ENCODE data around the gene ZNF880. TPM values are rescaled to one million over a fixed set of nuclear protein-coding genes. Genes with fewer than 3 reads are reported as not detected.

Gene ZNF880
- total RNA-seq, 2 donors from 2014 or later, result 28.1 TPM

- TF ChIP-seq CTCF (IDR thresholded peaks at IDR 0.05), result no peak
- H3K27me3 ChIP-seq (replicated peaks; ENCODE audit: insufficient read depth), result no peaks in the 10 kb centered on the region
- WGBS, result 2% methylated on average over 14 of the region's 14 CpGs
- peak overlapping the region; percentile 43 to 52 for H3K27ac ChIP-seq
- no peak for DNase-seq (ENCODE audit: low spot score)
- peak overlapping the region; percentile 45 to 62 for H3K4me3 ChIP-seq
- peaks cover 2% of the 10 kb centered on the region for H3K4me1 ChIP-seq (replicated peaks)
- intact Hi-C loops (cut with DNase I), result no loop called here
- peaks cover 0 to 11% of the 10 kb centered on the region in 2 donors for H3K36me3 ChIP-seq
- no peaks in the 10 kb centered on the region for H3K9me3 ChIP-seq
Observed at GRCh38 chr19:52398081-52398441, 28.3 kb downstream of the ZNF880 start.

GRCh38 chr19:52410276-52410675, 40.6 kb downstream of the ZNF880 start:
- Histone ChIP-seq H3K27ac (no peak overlapping the region), H3K4me3 (no peak overlapping the region), H3K36me3 (peaks cover 3 to 59% of the 10 kb centered on the region in 2 donors), H3K9me3 (no peaks in the 10 kb centered on the region), H3K27me3 (replicated peaks; ENCODE audit: insufficient read depth) (no peaks in the 10 kb centered on the region), H3K4me1 (replicated peaks) (no peaks in the 10 kb centered on the region)
- intact Hi-C loops (cut with DNase I), result no loop called here
- DNase-seq (ENCODE audit: low spot score), result no peak
- TF ChIP-seq POLR2A (IDR thresholded peaks at IDR 0.05) (no peak), CTCF (IDR thresholded peaks at IDR 0.05) (no peak), POLR2AphosphoS5 (IDR thresholded peaks at IDR 0.05) (no peak)
- WGBS, result 95% methylated on average over 6 of the region's 6 CpGs

- Histone ChIP-seq H3K27me3 (replicated peaks; ENCODE audit: insufficient read depth) (no peaks in the 10 kb centered on the region), H3K9me3 (no peaks in the 10 kb centered on the region), H3K36me3 (peaks cover 0 to 7% of the 10 kb centered on the region in 2 donors), H3K4me1 (replicated peaks) (no peaks in the 10 kb centered on the region), H3K4me3 (no peak overlapping the region), H3K27ac (no peak overlapping the region)
- intact Hi-C loops (cut with DNase I), result no loop called here
- TF ChIP-seq POLR2A (IDR thresholded peaks at IDR 0.05) (no peak), POLR2AphosphoS5 (IDR thresholded peaks at IDR 0.05) (no peak), CTCF (IDR thresholded peaks at IDR 0.05) (no peak)
- 97% methylated on average over 5 of the region's 5 CpGs for WGBS
- no peak for DNase-seq (ENCODE audit: low spot score)
Observed at GRCh38 chr19:52415711-52416110, 46.0 kb downstream of the ZNF880 start.

- 57% methylated on average over 27 of the region's 27 CpGs for WGBS
- H3K4me1 ChIP-seq (replicated peaks), result no peaks in the 10 kb centered on the region
- no peaks in the 10 kb centered on the region for H3K36me3 ChIP-seq
- H3K9me3 ChIP-seq, result no peaks in the 10 kb centered on the region
- no peaks in the 10 kb centered on the region for H3K27me3 ChIP-seq (replicated peaks; ENCODE audit: insufficient read depth)
- TF ChIP-seq POLR2A (IDR thresholded peaks at IDR 0.05) (no peak), CTCF (IDR thresholded peaks at IDR 0.05) (no peak), POLR2AphosphoS5 (IDR thresholded peaks at IDR 0.05) (no peak)
- H3K4me3 ChIP-seq, result no peak within 1 kb of the TSS
- intact Hi-C loops (cut with DNase I), result no loop called here
- no peak for DNase-seq (ENCODE audit: low spot score)
- H3K27ac ChIP-seq, result no peak within 1 kb of the TSS
Observed at GRCh38 chr19:52428937-52429336, 59.2 kb downstream of the ZNF880 start, which contains the start of gene ZNF534. Gene ZNF534 (plus strand): TSS chr19:52429148. CDS start chr19:52431475, 2,327 bp downstream.

Small RNA genes lying within 50 kb of the gene (small RNA-seq; reads per million reads assigned to genes)
- 0 reads per million in 2 donors for gene AC010332.1

Other genes starting within 250 kb of the ZNF880 start
- 10 to 100 TPM in 1 of 2 donors, 1 to 10 TPM in 1; 9.1 to 13.7 TPM for gene ZNF616, start 230.0 kb upstream of the ZNF880 start, total RNA-seq
- gene ZNF836, start 198.3 kb upstream of the ZNF880 start, total RNA-seq, result 10 to 100 TPM; 14.1 to 19.9 TPM
- 100 to 1,000 TPM; 265 to 358 TPM for gene PPP2R1A, start 179.9 kb upstream of the ZNF880 start, total RNA-seq
- 10 to 100 TPM; 12.9 to 13.0 TPM for gene ZNF766, start 100.3 kb upstream of the ZNF880 start, total RNA-seq
- gene ZNF480, start 72.8 kb upstream of the ZNF880 start, total RNA-seq, result 10 to 100 TPM in 1 of 2 donors, 1 to 10 TPM in 1; 6.4 to 10.8 TPM
- 1 to 10 TPM; 5.5 to 9.9 TPM for gene ZNF610, start 33.7 kb upstream of the ZNF880 start, total RNA-seq
- 10 to 100 TPM; 19.5 to 45.3 TPM for gene ZNF528, start 27.9 kb downstream of the ZNF880 start, total RNA-seq
- gene ZNF534, start 59.2 kb downstream of the ZNF880 start, total RNA-seq, result 1 to 10 TPM in 1 of 2 donors, under 1 TPM in 1; 0.09 to 3.2 TPM
- 10 to 100 TPM in 1 of 2 donors, under 1 TPM in 1; 0.68 to 10.2 TPM for gene ZNF578, start 83.6 kb downstream of the ZNF880 start, total RNA-seq
- 10 to 100 TPM; 14.5 to 21.7 TPM for gene ZNF808, start 157.7 kb downstream of the ZNF880 start, total RNA-seq
- gene ZNF701, start 200.4 kb downstream of the ZNF880 start, total RNA-seq, result 10 to 100 TPM; 15.4 to 22.1 TPM